NCI-H226 (cell line): ENCODE data around the gene TTC33.
"Not testable (repeated sequence)": the region's sequence is repeated elsewhere in the genome, so short reads cannot be mapped to it uniquely, and the experiment has no call there.

ENCODE experiments used
- DNase-seq: peaks from one replicate; pipeline ENCODE4 v3.0.0-alpha.2; 2015

Gene TTC33

GRCh38 chr5:40679148-40679912, 76.4 kb downstream of the TTC33 start:
- peak; percentile 87 for DNase-seq

GRCh38 chr5:40678460-40679147, 77.2 kb downstream of the TTC33 start:
- DNase-seq, result no peak

DNA sequence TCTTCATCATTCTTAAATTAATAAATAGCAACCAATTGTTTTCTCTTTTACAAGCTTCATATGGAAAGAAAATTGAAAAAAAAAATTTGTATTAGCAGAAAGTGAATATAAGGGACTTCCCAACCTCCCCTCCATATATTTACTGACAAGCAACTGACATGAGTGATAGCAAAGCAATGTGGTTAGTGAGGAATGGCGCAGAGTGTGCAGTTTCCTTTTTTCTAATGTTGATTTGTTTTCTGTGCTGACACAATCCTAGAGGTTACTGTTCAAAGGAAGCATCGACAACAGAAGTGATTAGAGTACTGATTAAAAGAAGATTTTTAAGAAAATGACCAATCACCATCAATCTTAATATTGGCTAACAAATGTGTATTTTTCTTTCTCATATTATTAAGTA, 77.7 kb downstream of the TTC33 start:
- DNase-seq, result no peak

- DNase-seq, result no peak
These were observed 78.3 kb downstream of the TTC33 start for GRCh38 chr5:40677456-40677855.

DNA sequence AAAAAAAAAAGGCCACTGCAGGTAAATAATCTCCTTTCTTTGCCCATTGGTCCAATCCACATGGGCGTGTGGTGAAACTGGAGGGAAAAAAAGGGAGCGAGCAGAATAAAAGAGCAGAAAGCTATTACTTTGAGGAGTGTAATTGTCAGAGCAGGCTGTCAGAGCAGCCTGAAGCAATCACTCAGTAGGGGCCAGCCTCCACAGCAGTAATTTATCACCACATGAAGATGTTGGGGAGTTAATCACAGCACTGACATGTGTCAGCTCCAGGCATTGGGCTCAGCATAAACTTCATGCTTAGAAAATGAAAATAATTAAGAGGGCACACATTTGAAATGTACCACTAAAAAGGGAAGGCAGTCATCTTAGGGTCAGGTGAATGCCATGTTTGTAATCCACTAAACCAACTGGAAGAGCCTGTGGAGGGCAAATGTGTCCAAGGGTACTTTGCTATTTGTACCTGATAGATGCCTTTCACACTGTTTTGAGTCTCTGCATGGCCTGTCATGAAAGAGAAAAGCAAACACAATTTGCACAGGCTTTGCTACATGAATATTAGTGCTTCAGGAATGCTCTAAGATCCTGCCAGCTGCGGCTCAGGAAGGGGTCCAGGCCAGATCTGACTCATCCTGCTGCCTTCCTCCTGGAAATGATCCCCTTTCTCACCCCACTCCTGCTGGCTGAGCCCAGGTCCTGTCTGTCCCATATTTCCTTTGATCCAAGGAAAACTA, 79.0 kb downstream of the TTC33 start:
- peak; percentile 63 for DNase-seq

- no peak for DNase-seq
These were observed 80.2 kb downstream of the TTC33 start for GRCh38 chr5:40675396-40676133.

- no peak for DNase-seq
These were observed 81.0 kb downstream of the TTC33 start for GRCh38 chr5:40674661-40675235.

DNA sequence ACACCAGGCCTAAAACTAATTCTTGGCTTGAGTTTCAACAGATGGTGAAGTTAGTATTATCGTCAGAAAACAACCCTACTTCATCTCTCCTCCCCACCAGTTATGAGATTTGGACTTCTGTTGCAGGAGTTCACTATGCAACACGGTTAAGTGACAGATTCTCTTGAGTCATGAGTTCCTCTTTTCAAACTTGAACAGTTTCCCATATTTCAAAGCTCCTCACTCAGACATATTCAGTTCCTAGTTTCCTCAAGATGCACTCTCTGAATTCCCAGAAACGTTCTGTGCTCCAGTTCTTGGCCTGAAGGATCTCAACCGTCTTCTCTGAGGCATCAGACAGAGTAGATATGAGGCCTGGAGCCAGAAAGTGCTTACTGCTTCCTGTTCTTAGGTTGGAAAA, 83.3 kb downstream of the TTC33 start:
- no peak for DNase-seq

DNA sequence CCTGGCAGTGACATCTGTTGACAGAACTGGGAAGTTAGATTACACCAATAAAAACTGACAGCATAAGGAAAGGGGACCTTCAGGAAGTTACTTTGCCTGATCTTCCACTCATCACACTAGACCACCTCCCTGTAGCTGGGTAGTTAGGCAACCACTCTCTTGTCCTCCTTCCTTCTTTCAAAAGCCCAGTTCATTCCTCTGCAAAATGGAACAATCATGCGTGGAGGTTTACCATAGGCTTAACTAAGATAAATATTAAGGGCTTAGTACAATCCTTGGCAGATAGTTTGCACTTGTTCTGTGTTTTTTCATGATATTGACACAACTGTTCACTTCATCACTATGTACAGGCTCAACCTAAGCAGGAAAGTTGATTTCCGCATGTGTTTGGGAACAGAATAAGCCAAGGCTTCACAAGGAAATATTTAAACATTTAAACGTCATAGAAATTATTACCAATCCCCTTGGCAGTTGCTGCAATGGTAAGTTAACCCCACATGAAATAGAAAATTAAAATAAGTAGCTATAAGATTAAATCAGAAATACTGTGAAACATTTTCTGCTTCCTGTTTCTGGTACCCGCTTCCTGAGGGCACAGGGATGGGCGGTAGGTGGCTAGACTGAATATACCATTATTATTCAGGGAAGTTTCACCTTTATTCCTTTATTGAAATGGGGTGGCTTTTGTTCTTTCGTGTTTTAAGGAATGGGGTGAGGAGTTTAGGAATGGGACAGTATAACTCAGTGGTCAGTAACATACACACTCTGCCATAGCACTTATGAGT, 86.0 kb downstream of the TTC33 start:
- DNase-seq, result no peak

DNA sequence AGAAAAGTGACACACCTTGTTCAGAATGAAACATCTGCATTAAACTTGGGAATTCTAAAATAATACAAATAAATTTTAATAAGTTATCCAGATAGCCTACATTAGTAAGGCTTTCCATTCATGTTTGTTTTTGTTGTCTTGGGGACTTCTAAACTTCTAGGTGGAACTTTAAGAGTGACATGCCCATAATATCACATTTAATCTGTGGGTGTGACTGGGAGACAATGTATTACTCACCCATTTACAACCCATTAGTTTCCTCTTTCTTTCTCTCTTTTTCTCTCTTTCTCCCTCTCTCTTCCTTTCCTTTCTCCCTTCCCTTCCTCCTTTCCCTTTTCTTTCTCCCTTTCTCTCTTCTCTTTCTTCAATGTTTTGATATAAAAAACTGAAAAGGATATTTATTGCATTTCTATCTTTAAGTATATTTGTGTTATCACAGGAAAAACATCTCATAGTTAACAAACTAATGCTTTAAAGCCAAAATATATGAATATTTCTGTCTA, 88.5 kb downstream of the TTC33 start:
- no peak for DNase-seq

DNA sequence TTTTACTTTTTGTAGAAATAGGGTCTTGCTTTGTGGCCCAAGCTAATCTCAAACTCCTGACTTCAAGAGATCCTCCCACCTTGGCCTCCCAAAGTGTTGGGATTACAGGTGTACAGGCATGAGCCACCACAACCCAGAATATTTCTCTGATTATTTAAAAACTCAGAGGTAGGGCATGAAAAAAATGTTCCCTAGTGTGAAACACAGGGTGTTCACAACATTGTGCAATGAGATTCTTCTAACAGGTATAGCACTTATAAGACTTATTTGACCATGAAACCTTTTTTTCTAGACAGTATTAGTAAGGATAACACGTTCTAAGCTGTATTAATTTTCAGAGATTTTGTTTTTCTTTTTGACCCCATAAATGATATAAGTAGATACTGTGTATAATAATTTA, 89.1 kb downstream of the TTC33 start:
- DNase-seq, result no peak

DNA sequence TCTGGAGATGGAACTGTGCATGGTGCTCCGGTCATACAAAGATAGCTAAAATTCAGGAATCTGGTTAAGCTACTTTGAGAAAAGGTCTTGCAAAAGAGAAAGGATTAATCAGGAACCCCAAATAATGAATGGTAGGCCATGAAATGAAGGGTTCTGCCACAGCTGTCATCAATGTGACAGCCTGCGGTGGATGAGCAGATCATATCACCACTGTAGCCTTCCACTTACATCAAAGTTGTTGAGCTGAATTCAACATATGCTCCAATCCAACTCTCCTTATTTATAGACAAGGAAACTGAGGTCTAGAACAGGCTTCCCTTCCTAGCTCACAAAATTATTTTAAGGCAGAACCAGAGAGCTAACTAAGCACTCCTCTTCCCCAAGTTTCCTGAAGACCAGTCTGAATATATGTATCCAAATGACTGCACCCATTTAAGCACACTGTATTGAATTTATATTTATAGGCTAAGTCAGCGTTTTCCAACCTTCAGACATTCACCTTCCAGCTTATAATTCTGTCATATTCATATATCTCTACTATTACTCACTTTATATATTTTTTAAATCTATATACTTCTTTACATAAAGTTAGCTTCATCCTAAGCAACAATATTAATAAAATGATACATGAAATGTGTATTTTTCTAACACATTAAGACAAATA, 90.0 kb downstream of the TTC33 start:
- DNase-seq, result no peak

DNA sequence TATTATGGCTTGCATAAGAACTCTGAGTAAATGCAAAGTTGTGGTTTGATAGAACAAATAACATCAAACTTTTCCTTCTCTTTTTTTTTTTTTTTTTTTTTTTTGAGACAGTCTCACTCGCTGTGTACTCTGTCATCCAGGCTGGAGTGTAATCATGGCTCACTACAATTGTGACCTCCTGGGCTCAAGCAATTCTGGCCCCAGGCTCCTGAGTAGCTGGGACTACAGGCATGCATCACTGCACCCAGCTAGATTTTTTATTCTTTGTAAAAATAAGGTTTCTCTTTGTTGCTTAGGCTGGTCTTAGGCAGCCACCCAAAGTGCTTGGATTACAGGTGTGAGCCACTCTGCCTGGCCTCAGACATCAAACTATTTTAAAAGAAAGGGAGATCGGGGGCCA, 95.0 kb downstream of the TTC33 start:
- DNase-seq, result no peak

DNA sequence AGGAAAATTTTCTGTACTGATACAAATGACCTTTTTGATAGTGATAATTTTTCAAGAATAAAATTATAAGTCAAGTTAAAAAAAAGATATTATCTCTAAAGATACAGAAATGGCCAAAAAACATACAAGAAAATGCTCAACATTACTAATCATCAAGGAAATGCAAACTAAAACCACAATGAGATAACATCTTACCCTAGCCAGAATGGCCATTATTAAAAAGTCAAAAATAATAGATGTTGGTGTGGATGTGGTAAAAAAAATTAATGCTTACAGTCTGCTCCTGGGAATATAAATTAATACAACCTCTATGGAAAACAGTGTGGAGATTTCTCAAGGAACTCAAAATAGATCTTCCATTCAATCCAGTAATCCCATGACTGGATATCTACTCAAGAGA, 99.0 kb downstream of the TTC33 start:
- DNase-seq, result no peak

GRCh38 chr5:40656091-40656490, 99.7 kb downstream of the TTC33 start:
- DNase-seq, result not testable (repeated sequence)

- no peak for DNase-seq
These were observed 100.6 kb downstream of the TTC33 start for GRCh38 chr5:40655138-40655537.

DNA sequence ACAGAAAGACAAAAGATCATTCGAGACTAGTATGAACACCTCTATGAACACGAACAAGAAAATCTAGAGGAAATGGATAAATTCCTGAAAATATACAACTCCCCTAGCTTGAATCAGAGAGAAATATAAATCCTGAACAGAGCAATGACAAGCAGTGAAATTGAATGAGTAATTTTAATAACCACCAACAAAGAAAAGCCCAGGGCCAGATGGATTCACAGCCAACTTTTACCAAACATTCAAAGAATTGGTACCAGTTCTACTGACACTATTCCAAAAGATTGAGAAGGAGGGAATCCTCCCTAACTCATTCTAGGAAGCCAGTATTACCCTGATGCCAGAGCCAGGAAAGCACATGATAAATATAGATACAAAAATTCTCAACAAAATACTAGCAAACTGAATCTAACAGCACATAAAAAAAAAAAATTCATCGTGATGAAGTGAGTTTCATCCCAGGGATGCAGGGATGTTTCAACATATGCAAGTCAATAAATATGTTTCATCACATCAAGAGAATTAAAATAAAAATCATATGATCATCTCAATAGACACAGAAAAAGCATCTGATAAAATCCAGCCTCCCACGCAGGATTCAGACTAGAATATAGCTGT, 101.3 kb downstream of the TTC33 start:
- DNase-seq, result no peak

DNA sequence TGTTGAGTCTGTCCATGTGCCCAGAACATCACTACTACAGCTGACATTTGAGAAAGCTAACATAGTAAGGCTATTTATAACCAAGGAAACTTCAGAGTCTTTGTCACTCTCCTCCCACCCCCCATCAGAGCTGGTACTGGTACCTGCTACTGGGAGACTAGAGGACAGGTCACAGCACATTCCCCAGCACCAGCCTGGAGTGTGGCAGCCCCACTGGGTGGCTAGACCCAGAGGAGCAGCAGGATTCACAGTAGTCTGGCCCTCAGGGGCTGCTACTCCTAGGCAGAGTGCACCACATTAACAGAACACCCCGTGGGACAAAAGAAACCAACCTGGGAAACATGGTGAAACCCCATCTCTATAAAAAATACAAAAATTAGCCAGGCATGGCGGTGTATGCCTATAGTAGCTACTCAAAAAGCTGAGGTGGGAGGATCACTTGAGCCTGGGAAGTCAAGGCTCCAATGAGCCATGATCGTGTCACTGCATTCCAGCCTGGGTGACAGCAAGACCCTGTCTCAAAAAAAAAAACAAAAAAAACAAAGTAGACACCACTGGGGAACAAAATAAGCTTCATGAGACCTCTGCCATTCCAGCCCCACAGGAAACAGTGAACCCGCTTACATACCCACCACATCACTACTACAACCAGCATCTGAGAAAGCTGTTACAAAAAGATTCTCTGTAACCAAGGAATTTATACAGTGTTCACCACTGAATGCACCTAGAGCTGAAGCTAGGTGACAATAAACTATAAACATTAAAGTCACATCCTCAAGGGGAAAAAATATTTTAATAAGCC, 102.3 kb downstream of the TTC33 start:
- DNase-seq, result no peak

GRCh38 chr5:40652441-40653220, 103.1 kb downstream of the TTC33 start:
- DNase-seq, result no peak
